22Rv1 (cell line): ENCODE data around the gene PDPN.

Experiments
- ZFX ChIP-seq: fragments of 450-650 bp; IDR thresholded peaks from 2 replicates; pipeline ENCODE4 v1.6.1; 2017; ENCODE audit warnings: antibody characterized with exemption, borderline replicate concordance
- TF ChIP-seq, protein P1 (sequence below): fragments of 450-650 bp; IDR thresholded peaks from 2 replicates; pipeline ENCODE4 v1.5.1; 2017; ENCODE audit warnings: mild to moderate bottlenecking

DNA sequence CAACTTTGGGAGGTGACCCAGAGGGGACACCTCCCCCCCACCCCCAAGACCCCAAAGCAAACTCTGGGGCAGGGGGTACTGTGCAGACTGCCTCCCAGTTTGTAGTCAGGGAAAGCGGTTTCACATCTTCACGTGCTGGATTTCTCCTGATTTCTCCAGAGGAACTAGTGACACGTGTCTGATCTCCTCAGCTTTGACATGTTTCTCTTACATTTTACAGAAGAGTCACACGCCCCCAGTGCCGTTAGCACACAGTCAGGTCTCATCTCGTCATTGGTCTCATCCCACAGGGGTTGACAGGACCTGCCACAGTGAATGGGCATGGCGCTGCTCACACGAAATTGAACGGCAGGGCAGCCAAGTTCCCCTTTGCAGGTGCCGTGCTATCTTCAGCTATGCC, 11.8 kb downstream of the PDPN start:
- TF ChIP-seq, protein P1, sequence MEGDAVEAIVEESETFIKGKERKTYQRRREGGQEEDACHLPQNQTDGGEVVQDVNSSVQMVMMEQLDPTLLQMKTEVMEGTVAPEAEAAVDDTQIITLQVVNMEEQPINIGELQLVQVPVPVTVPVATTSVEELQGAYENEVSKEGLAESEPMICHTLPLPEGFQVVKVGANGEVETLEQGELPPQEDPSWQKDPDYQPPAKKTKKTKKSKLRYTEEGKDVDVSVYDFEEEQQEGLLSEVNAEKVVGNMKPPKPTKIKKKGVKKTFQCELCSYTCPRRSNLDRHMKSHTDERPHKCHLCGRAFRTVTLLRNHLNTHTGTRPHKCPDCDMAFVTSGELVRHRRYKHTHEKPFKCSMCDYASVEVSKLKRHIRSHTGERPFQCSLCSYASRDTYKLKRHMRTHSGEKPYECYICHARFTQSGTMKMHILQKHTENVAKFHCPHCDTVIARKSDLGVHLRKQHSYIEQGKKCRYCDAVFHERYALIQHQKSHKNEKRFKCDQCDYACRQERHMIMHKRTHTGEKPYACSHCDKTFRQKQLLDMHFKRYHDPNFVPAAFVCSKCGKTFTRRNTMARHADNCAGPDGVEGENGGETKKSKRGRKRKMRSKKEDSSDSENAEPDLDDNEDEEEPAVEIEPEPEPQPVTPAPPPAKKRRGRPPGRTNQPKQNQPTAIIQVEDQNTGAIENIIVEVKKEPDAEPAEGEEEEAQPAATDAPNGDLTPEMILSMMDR = no peak
- TF ChIP-seq ZFX = no peak
